HG03066 (cell line): ENCODE data around the gene GPR62.
"Not testable (repeated sequence)": the region's sequence is repeated elsewhere in the genome, so short reads cannot be mapped to it uniquely, and the experiment has no call there.

ENCODE experiments used
- ATAC-seq: cut with Tn5 transposase; IDR thresholded peaks from one replicate; pipeline ENCODE4 v1.9.1; 2021; ENCODE audit warnings: low read depth; ENCODE audit not compliant: unreplicated experiment

The GPR62 gene

GRCh38 chr3:51955175-51955892 lies at the start of gene GPR62:
Gene GPR62, plus strand, starts transcription at chr3:51955381. Its CDS starts 272 bp downstream, at chr3:51955653.
- no peak for ATAC-seq

GRCh38 chr3:51908026-51908425 lies 47.2 kb upstream of the GPR62 start:
- no peak for ATAC-seq

GRCh38 chr3:51916418-51916817 lies 38.8 kb upstream of the GPR62 start:
- no peak for ATAC-seq

- no peak for ATAC-seq
Observed at GRCh38 chr3:51921081-51921578, 34.1 kb upstream of the GPR62 start.

- no peak for ATAC-seq
Observed at GRCh38 chr3:51927061-51927977, 27.9 kb upstream of the GPR62 start.

- ATAC-seq: no peak
Observed at GRCh38 chr3:51928438-51928837, 26.7 kb upstream of the GPR62 start.

GRCh38 chr3:51928981-51929380 lies 26.2 kb upstream of the GPR62 start:
- ATAC-seq: not testable (repeated sequence)

GRCh38 chr3:51929420-51930003 lies 25.7 kb upstream of the GPR62 start:
- ATAC-seq: no peak

- no peak for ATAC-seq
Observed at GRCh38 chr3:51930439-51930838, 24.7 kb upstream of the GPR62 start.

GRCh38 chr3:51931756-51932155 lies 23.4 kb upstream of the GPR62 start:
- ATAC-seq: no peak

- ATAC-seq: no peak
Observed at GRCh38 chr3:51932471-51933370, 22.5 kb upstream of the GPR62 start.

GRCh38 chr3:51933471-51934138 lies 21.6 kb upstream of the GPR62 start:
- no peak for ATAC-seq

GRCh38 chr3:51934139-51934850 lies 20.9 kb upstream of the GPR62 start:
- ATAC-seq: no peak

- no peak for ATAC-seq
Observed at GRCh38 chr3:51934991-51935885, 19.9 kb upstream of the GPR62 start.

- no peak for ATAC-seq
Observed at GRCh38 chr3:51935886-51936755, 19.1 kb upstream of the GPR62 start.

- ATAC-seq: no peak
Observed at GRCh38 chr3:51937014-51937413, 18.2 kb upstream of the GPR62 start.
